Heart right ventricle (tissue), 16 donors: ENCODE results near the gene NOS1AP. TPM values are rescaled to one million over a fixed set of nuclear protein-coding genes. Genes with fewer than 3 reads are reported as not detected.
"Not testable (repeated sequence)": the region's sequence is repeated elsewhere in the genome, so short reads cannot be mapped to it uniquely, and the experiment has no call there.

ENCODE experiments used
- ATAC-seq, 8 donors: fragments of 200-7000 bp; cut with Tn5 transposase; one replicate each; pipeline ENCODE4 v1.9.1; 2020; ENCODE audit warnings: mild to moderate bottlenecking in 8 of 8, moderate library complexity in 8 of 8, moderate number of reproducible peaks in 1 of 8
- DNase-seq, 2 donors: peaks; one replicate each; pipeline ENCODE4 v3.0.0-alpha.2; 2020
- H3K27ac ChIP-seq, 10 donors: fragments of 200-600 bp; sonication (generic) in 2 of 10; one replicate each; pipeline versions ENCODE4 v1.5.0 to v1.8.0; 2020 to 2022; ENCODE audit warnings: mild to moderate bottlenecking in 3 of 10
- H3K27me3 ChIP-seq, 7 donors: fragments of 200-600 bp; one replicate each; pipeline ENCODE4 v1.8.0; 2021 to 2022; ENCODE audit warnings: mild to moderate bottlenecking in 2 of 7
- H3K36me3 ChIP-seq, 9 donors: fragments of 200-600 bp; sonication (generic) in 1 of 9; one replicate each; pipeline versions ENCODE4 v1.5.0 to v1.8.0; 2020 to 2022; ENCODE audit warnings: mild to moderate bottlenecking in 2 of 9
- H3K4me1 ChIP-seq, 9 donors: fragments of 200-600 bp; sonication (generic) in 1 of 9; one replicate each; pipeline versions ENCODE4 v1.5.0 to v1.8.0; 2020 to 2022; ENCODE audit warnings: mild to moderate bottlenecking in 4 of 9
- H3K4me3 ChIP-seq, 10 donors: fragments of 200-600 bp; sonication (generic) in 2 of 10; one replicate each; pipeline versions ENCODE4 v1.5.0 to v1.8.0; 2020 to 2022; ENCODE audit warnings: mild to moderate bottlenecking in 7 of 10, moderate library complexity in 2 of 10
- H3K9me3 ChIP-seq, 11 donors: fragments of 200-600 bp in 10 of 11; sonication (generic) in 2 of 11; one replicate each; pipeline versions ENCODE4 v1.5.0 to v1.8.0; 2013 to 2022; ENCODE audit warnings: mild to moderate bottlenecking in 2 of 11, control low read depth in 1 of 11, moderate library complexity in 1 of 11
- CTCF ChIP-seq, 9 donors: fragments of 200-600 bp; sonication (generic) in 2 of 9; IDR thresholded peaks; one replicate each; pipeline versions ENCODE4 v1.5.0 to v1.8.0; 2021 to 2022; ENCODE audit warnings: antibody characterized with exemption in 9 of 9, mild to moderate bottlenecking in 5 of 9, moderate library complexity in 1 of 9
- WGBS, 2 donors: extraction: QIAGEN DNeasy Blood & Tissue Kit; methylation state at CpG; one replicate each; pipeline ENCODE4 v1.1.7; 2013; ENCODE audit warnings: inconsistent platforms in 1 of 2; 5-methylcytosine and 5-hydroxymethylcytosine counted together
- intact Hi-C, 10 donors: fragments of 100-400 bp; cut with DNase I; formaldehyde crosslinking; loops; one replicate each; pipeline versions ENCODE4 v1.11.1 to v1.14.2; 2022
- microRNA-seq, 2 donors: library from miRNA; unstranded; fragments of <30 nt; microRNA quantifications; one replicate each; pipeline ENCODE4 v1.2.0, GENCODE V29; 2021
- polyA plus RNA-seq, 2 donors: library from polyadenylated mRNA; stranded (reverse); fragments of 200-250 nt; gene quantifications; one replicate each; pipeline ENCODE4 v1.2.3, GENCODE V29; 2013
- total RNA-seq, 10 donors: library from RNA; stranded (reverse); fragmentation: NEBNext Ultra II Directional in 3 of 10; extraction: Animal tissue kit (Norgen Biotek cat#: 25700) in 3 of 10; gene quantifications; one replicate each; pipeline versions ENCODE4 v1.2.1 to v1.2.4, GENCODE V29; 2021 to 2023
- donor health status: Arrhythmogenic right ventricular cardiomyopathy.
- donor health status: ischemic (EF 13 %, LVEDD 7.1; RV severe dilation, severe dysfunction).
- donor health status: healthy with polysubstance abuse.
- donor health status: DM: no; HTN: yes; CAD: no.
- donor health status: DM: no; HTN: no; CAD: no.
- donor health status: ischemic (EF 25% LVEDD 6.9; RV normal size, moderate dysfunction).
- donor health status: ischemic (EF 25% LVEDD 5.7; RV mildly dilated, moderate dysfunction).
- donor health status: healthy.
- donor health status: DM: yes; HTN: yes; CAD: no.
- donor health status: Ischemic cardiomyopathy.
- donor health status: ischemic (EF 35%, LVEDD 5.7; RV mildly dilated, moderate dysfunction).
- donor health status: nonischemic (EF 11% LVEDD 7.7; RV severe dilation, severe dysfunction).
- donor health status: DM: yes; HTN: yes; CAD: no.
- donor health status: PGD.
- donor health status: ischemic (EF 29% LVEDD 5.4; RV normal size, mild dysfunction).
- donor health status: nonischemic (EF 23%, LVEDD 6.1; RV moderate dilation, normal function).

The NOS1AP gene
- total and polyA plus RNA-seq, 12 donors, result 0.19 to 7.1 (median 4.6) TPM

- no peak for TF ChIP-seq CTCF (IDR thresholded peaks at IDR 0.05)
- H3K27me3 ChIP-seq, result peaks cover 0 to 15% (median 3%) of the 10 kb centered on the region in 7 donors
- peaks cover 0 to 10% (median 0%) of the 10 kb centered on the region in 9 donors for H3K4me1 ChIP-seq
- DNase-seq, result no peak
- H3K4me3 ChIP-seq, result no peak overlapping the region
- intact Hi-C loops, result no loop called here
- ATAC-seq, result no peak
- 76 to 83% methylated on average over 2 of the region's 2 CpGs for WGBS, 2 donors
- no peaks in the 10 kb centered on the region for H3K36me3 ChIP-seq
- peaks cover 0 to 6% (median 0%) of the 10 kb centered on the region in 11 donors for H3K9me3 ChIP-seq
- no peak overlapping the region for H3K27ac ChIP-seq
These were observed 347.4 kb downstream of the NOS1AP start for GRCh38 chr1:162416909-162417308.

GRCh38 chr1:162417650-162418049 is 348.2 kb downstream of the NOS1AP start:
- no peak for TF ChIP-seq CTCF (IDR thresholded peaks at IDR 0.05)
- no peak for DNase-seq
- Histone ChIP-seq H3K9me3 (peaks cover 0 to 6% (median 0%) of the 10 kb centered on the region in 11 donors), H3K27me3 (peaks cover 0 to 15% (median 0%) of the 10 kb centered on the region in 7 donors), H3K36me3 (no peaks in the 10 kb centered on the region), H3K27ac (no peak overlapping the region), H3K4me3 (no peak overlapping the region), H3K4me1 (peaks cover 0 to 15% (median 0%) of the 10 kb centered on the region in 9 donors)
- intact Hi-C loops, result no loop called here
- no peak for ATAC-seq
- 86 to 91% methylated on average over 7 of the region's 7 CpGs for WGBS, 2 donors

- intact Hi-C loops, H3K27ac ChIP-seq, DNase-seq, H3K36me3 ChIP-seq, H3K4me3 ChIP-seq, ATAC-seq: not testable (repeated sequence)
- Histone ChIP-seq H3K27me3 (peaks cover 0 to 11% (median 0%) of the 10 kb centered on the region in 7 donors), H3K4me1 (peaks cover 0 to 23% (median 0%) of the 10 kb centered on the region in 9 donors), H3K9me3 (peaks cover 0 to 11% (median 0%) of the 10 kb centered on the region in 11 donors)
- WGBS, 2 donors, result 77 to 85% methylated on average over 7 of the region's 7 CpGs
These were observed 349.1 kb downstream of the NOS1AP start for GRCh38 chr1:162418584-162418983.

GRCh38 chr1:162419450-162419931 is 350.0 kb downstream of the NOS1AP start:
- Histone ChIP-seq H3K4me1 (peaks cover 0 to 25% (median 0%) of the 10 kb centered on the region in 9 donors), H3K9me3 (peaks cover 0 to 14% (median 0%) of the 10 kb centered on the region in 11 donors)
- H3K27ac ChIP-seq, intact Hi-C loops, ATAC-seq, DNase-seq, H3K4me3 ChIP-seq, H3K27me3 ChIP-seq, H3K36me3 ChIP-seq: not testable (repeated sequence)
- WGBS, 2 donors, result 75 to 80% methylated on average over 9 of the region's 9 CpGs

Small RNAs within 50 kb of the gene (microRNA-seq; reads per million reads assigned to microRNA genes)
- 0 to 0.60 reads per million in 2 donors for gene MIR4654
- 6.6 to 13.3 reads per million in 2 donors for gene MIR556

Other genes starting within 250 kb of the NOS1AP start
- 10 to 100 TPM in 1 of 10 donors, 1 to 10 TPM in 7, under 1 TPM in 2; 0.73 to 23.4 (median 1.5) TPM for gene OLFML2B, start 45.8 kb upstream of the NOS1AP start, total RNA-seq
- gene OLFML2B, start 45.8 kb upstream of the NOS1AP start, polyA plus RNA-seq, result 1 to 10 TPM; 1.0 to 3.9 TPM